ENCODE data around the gene NHERF1. TPM values are rescaled to one million over a fixed set of nuclear protein-coding genes. Genes with fewer than 3 reads are reported as not detected.

Gene NHERF1
- total RNA-seq, 6 experiments from 2014 or later, result 105 to 218 (median 161) TPM

DNA sequence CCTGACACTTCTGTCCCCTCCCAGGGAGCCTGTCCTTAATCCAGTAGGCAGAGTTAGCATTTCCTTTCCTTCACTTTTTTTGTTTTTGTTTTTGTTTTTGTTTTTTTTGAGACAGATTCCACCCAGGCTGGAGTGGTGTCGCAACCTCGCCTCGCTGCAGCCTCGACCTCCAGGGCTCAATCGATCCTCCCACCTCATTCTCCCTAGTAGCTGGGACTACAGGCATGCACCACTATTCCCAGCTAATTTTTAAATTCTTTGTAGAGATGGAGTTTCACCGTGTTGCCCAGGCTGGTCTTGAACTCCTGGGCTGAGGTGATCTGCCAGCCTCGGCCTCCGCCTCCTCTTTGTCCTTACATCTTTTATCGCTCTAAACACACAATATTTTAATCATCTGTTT is 4.0 kb downstream of the NHERF1 start:
- 17% methylated on average over 9 of the region's 9 CpGs for WGBS (ENCODE audit: insufficient coverage, low coverage, low lambda C conversion rate, missing lambda C conversion rate)
- Histone ChIP-seq H3K27me3 (no peaks in the 10 kb centered on the region), H3K4me1 (peaks cover 0 to 66% (median 35%) of the 10 kb centered on the region in 4 donors), H3K9me3 (no peaks in the 10 kb centered on the region), H3K36me3 (no peaks in the 10 kb centered on the region), H3K4me3 (peak overlapping the region in 1 of 3 donors; percentile 47), H3K27ac (peak overlapping the region; percentile 32 to 87 (median 53))
- intact Hi-C loops (cut with DNase I), result no loop called here
- TF ChIP-seq, protein P1, sequence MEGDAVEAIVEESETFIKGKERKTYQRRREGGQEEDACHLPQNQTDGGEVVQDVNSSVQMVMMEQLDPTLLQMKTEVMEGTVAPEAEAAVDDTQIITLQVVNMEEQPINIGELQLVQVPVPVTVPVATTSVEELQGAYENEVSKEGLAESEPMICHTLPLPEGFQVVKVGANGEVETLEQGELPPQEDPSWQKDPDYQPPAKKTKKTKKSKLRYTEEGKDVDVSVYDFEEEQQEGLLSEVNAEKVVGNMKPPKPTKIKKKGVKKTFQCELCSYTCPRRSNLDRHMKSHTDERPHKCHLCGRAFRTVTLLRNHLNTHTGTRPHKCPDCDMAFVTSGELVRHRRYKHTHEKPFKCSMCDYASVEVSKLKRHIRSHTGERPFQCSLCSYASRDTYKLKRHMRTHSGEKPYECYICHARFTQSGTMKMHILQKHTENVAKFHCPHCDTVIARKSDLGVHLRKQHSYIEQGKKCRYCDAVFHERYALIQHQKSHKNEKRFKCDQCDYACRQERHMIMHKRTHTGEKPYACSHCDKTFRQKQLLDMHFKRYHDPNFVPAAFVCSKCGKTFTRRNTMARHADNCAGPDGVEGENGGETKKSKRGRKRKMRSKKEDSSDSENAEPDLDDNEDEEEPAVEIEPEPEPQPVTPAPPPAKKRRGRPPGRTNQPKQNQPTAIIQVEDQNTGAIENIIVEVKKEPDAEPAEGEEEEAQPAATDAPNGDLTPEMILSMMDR (IDR thresholded peaks at IDR 0.05), result no peak
- no peak for TF ChIP-seq POLR2A (IDR thresholded peaks at IDR 0.05)
- no peak for ATAC-seq
- no peak for DNase-seq

GRCh38 chr17:74752822-74753401 is 4.5 kb downstream of the NHERF1 start:
- H3K27me3 ChIP-seq, result no peaks in the 10 kb centered on the region
- WGBS (ENCODE audit: insufficient coverage, low coverage, low lambda C conversion rate, missing lambda C conversion rate), result 50% methylated on average over 7 of the region's 7 CpGs
- no peaks in the 10 kb centered on the region for H3K9me3 ChIP-seq
- intact Hi-C loops (cut with DNase I), result no loop called here
- no peak overlapping the region for H3K4me3 ChIP-seq
- peak overlapping the region in 2 of 3 donors; percentile 32 to 87 for H3K27ac ChIP-seq
- H3K4me1 ChIP-seq, result peaks cover 0 to 66% (median 34%) of the 10 kb centered on the region in 4 donors
- ATAC-seq, result no peak
- no peaks in the 10 kb centered on the region for H3K36me3 ChIP-seq
- DNase-seq, result no peak
- no peak for TF ChIP-seq POLR2A (IDR thresholded peaks at IDR 0.05)
- TF ChIP-seq, protein P1 (IDR thresholded peaks at IDR 0.05), result no peak

DNA sequence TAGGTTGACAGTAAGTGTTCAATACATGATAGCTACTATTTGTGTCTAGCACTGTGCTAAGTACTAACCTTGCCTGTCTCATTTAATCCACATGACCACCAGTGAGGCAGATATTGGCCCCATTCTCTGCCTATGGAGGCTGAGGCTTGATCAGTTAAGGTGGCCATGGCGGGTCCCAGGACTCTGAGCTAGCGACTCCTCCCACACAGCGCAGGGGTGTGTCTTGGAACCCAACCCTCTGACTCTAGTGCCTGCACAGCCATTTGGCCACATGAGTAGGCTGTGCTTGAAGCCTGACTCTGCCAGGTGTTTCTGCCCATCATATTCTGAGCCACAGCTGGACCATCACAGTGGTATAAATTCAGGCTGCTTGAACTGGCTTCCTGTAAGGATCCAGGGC is 6.4 kb downstream of the NHERF1 start:
- H3K4me3 ChIP-seq, result no peak overlapping the region
- WGBS (ENCODE audit: insufficient coverage, low coverage, low lambda C conversion rate, missing lambda C conversion rate), result no CpG with 5 or more reads among the region's 3 CpGs
- TF ChIP-seq, protein P1 (IDR thresholded peaks at IDR 0.05), result no peak
- TF ChIP-seq POLR2A (IDR thresholded peaks at IDR 0.05), result no peak

DNA sequence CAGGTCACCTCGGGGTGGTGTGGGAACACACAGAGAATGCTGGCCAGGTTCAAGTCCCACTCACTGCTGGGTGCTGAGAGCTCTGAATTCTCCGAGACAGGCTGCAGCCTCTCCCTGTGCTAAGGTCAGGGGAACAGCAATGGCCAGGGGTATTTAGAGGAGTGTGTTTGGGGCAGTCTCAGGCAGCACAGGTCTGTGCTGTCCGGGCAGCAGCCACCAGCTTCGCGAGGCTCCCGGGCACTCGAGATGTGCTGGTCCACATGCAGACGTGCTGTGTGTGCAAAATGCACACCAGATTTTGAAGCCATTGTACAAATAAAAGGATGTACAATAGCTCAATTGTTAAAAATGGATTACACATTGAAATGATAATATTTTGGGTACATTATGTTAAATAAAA is 7.1 kb downstream of the NHERF1 start:
- no peak for DNase-seq
- Histone ChIP-seq H3K4me1 (peaks cover 0 to 92% (median 46%) of the 10 kb centered on the region in 4 donors), H3K27me3 (no peaks in the 10 kb centered on the region), H3K9me3 (no peaks in the 10 kb centered on the region), H3K36me3 (no peaks in the 10 kb centered on the region), H3K4me3 (no peak overlapping the region), H3K27ac (no peak overlapping the region)
- 67% methylated on average over 1 of the region's 8 CpGs for WGBS (ENCODE audit: insufficient coverage, low coverage, low lambda C conversion rate, missing lambda C conversion rate)
- no peak for TF ChIP-seq POLR2A (IDR thresholded peaks at IDR 0.05)
- TF ChIP-seq, protein P1 (IDR thresholded peaks at IDR 0.05), result no peak
- intact Hi-C loops (cut with DNase I), result no loop called here
- no peak for ATAC-seq

More for the DNA sequence above, 6.4 kb downstream of the NHERF1 start:
- no peak overlapping the region for H3K27ac ChIP-seq
- intact Hi-C loops (cut with DNase I), result no loop called here
- no peaks in the 10 kb centered on the region for H3K27me3 ChIP-seq
- ATAC-seq, result no peak
- no peaks in the 10 kb centered on the region for H3K9me3 ChIP-seq
- H3K4me1 ChIP-seq, result peaks cover 0 to 85% (median 42%) of the 10 kb centered on the region in 4 donors
- DNase-seq, result no peak
- H3K36me3 ChIP-seq, result no peaks in the 10 kb centered on the region

Data from right lobe of liver (tissue), 6 donors.